Activated CD4-positive, CD25-positive, alpha-beta regulatory T cell (primary cell): ENCODE measurements around the gene FCN1.

Experiments used
- DNase-seq, 4 experiments: peaks; one replicate each; lab custom pipeline; 2025; lab: John Stamatoyannopoulos, UW

FCN1 gene

GRCh38 chr9:134937164-134937555, 19.4 kb upstream of the FCN1 start:
- DNase-seq = no peak

- no peak for DNase-seq
Observed at GRCh38 chr9:134936346-134937163, 18.8 kb upstream of the FCN1 start.

GRCh38 chr9:134935701-134936345, 18.1 kb upstream of the FCN1 start:
- no peak for DNase-seq

GRCh38 chr9:134935056-134935640, 17.4 kb upstream of the FCN1 start:
- no peak for DNase-seq

GRCh38 chr9:134933076-134933659, 15.5 kb upstream of the FCN1 start:
- DNase-seq = no peak

- DNase-seq = no peak
Observed at GRCh38 chr9:134932606-134933005, 14.9 kb upstream of the FCN1 start.

- no peak for DNase-seq
Observed at GRCh38 chr9:134932171-134932570, 14.5 kb upstream of the FCN1 start.

- DNase-seq = no peak
Observed at GRCh38 chr9:134930398-134930797, 12.7 kb upstream of the FCN1 start.

GRCh38 chr9:134929193-134930158, 11.8 kb upstream of the FCN1 start:
- no peak for DNase-seq

GRCh38 chr9:134928436-134929192, 10.9 kb upstream of the FCN1 start:
- no peak for DNase-seq

GRCh38 chr9:134925011-134925511, 7.3 kb upstream of the FCN1 start:
- no peak for DNase-seq

- no peak for DNase-seq
Observed at GRCh38 chr9:134923466-134923865, 5.8 kb upstream of the FCN1 start.

- DNase-seq = no peak
Observed at GRCh38 chr9:134922932-134923240, 5.2 kb upstream of the FCN1 start.

- no peak for DNase-seq
Observed at GRCh38 chr9:134922066-134922931, 4.6 kb upstream of the FCN1 start.

GRCh38 chr9:134919303-134919702, 1.6 kb upstream of the FCN1 start:
- no peak for DNase-seq

- DNase-seq = no peak
Observed at GRCh38 chr9:134918646-134919045, 934 bp upstream of the FCN1 start.

- no peak for DNase-seq
Observed at GRCh38 chr9:134916161-134916665, 1.5 kb downstream of the FCN1 start.

- no peak for DNase-seq
Observed at GRCh38 chr9:134915046-134915985, 2.4 kb downstream of the FCN1 start.

GRCh38 chr9:134914501-134914834, 3.2 kb downstream of the FCN1 start:
- DNase-seq = no peak
